ENCODE data around the gene TMEM138.

Gene TMEM138

DNA sequence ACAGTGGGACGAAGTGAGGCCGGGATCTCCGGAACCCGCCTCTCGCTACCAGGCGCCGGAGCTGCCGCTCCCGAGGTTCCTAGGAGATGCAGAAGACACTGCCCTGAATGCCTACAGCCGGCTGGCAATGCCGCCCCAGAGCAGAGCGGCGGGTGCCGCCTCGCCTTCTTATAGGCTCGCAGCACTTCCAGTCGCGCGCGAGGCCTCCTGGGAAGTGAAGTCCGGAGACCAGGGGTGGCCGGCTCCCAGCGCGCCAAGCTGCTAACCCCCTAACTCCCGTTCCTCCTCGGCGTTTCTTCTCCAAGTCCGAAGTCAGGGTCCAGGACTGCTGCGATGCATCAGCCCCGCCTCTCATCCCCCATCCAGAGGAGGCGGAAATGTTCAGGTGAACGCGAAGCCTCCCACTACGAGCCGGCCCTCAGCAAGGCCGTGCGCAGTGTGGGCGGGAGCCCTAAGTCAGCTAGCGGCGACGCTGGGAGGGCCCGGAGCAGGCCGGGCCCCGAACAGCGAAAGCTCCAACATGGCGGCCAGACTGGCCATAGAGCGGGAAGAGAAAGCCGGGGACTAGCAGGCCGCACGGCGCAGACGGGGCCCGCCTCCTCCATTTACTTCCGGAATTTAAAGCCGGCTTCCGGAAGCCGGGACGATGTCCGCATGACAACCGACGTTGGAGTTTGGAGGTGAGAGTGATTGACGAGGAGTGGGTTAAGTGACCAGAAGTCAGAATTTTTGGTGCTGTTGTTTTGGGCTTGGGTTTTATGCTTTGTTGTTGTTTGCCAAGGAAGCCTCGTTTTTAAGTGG is at the start of gene TMEM138, which contains the start of gene CYB561A3:
TSS of gene TMEM138 (plus strand) at position 634 of the 801 bp plus-strand sequence. CDS start 2,017 bp downstream, outside the sequence.
TSS of gene CYB561A3 (minus strand) at position 142 of the 801 bp plus-strand sequence. CDS start 5,169 bp downstream, outside the sequence.
- peak; percentile 87 for DNase-seq

DNA sequence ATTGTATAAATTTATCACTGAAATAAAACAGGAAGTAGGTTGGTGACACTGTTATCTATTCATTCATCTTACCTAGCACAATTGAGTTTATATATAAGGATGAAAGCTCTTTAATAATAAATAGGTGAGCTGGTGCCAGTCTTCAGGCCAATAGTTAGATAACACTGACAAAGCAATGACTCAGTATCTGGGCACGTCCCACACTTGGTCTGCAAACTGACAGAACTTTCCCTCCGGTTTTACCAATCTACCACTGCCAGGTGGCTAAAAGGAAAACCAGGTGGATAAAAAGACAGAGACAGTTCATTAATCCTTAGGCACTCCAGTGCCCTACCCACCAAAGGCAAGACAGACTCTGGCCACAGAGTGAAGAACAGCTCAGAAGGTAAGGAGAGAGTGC is 46.9 kb upstream of the TMEM138 start:
- no peak for DNase-seq

DNA sequence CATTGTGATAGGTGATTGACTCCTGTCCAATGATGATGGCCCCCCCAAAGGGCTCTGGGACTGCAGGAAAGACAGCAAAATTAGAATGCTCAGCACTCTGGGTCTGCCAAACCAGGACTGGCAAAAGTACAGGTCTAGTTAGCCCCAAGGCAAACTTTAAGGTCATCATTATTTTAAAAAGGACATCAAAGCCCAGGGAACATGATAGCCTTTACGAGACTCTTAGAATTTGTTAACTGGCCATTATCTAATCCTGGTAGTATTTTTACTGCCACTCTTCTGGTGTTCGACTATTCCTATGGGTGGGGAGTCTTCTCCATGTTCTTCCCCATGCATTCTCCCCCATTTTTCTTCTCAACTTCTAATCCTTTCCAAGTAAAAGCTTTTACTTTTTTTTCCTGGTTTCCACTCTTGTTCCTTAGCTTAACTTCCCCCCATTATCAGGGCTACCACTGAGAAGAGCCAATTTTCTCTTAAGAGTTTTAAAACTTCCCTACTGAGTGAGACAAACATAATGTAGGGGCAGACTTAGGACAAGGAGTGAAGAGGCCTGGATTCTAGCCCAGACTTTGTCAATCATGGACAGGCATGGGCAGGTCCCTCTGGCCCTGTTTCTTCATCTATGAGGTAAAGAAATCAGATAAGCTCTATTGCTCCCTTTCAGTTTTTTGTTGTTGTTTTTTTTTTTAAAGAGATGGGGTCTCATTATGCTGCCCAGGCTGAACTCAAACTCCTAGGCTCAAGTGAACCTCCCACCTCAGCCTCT is 36.3 kb upstream of the TMEM138 start:
- no peak for DNase-seq

DNA sequence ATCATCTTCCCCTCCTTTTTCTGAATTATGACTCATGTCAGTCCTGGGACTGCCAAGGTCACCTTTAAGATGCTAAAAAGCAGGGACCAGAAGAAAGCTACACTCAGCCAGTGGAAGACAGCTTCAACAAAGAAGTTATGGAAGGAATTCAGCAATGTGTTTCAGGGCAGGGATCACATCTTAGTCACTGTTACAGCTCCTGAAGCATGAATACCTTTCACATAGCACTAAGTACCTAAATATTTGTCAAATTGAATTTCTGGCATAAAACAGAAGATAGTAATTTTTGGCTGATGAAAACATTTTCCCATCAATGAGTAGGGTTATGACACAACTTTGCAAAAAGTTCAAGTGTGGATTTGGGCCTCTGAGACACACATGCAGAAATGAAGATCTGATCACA is 34.5 kb upstream of the TMEM138 start:
- DNase-seq: no peak

DNA sequence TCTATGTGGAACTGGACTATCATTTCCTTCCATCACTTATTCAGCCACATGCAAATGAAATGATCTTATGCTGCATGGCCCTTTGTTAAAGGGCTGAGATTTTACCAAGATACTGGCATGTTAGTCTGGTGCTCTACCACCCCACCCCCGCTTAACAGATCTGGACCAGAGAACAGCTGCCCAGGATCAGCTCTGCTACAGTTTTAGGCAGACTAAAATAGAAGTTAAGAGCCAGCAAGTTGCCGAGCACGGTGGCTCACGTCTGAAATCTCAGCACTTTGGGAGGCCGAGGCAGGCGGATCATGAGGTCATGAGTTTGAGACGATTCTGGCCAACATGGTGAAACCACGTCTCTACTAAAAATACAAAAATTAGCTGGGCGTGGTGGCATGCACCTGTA is 33.8 kb upstream of the TMEM138 start:
- DNase-seq: no peak

DNA sequence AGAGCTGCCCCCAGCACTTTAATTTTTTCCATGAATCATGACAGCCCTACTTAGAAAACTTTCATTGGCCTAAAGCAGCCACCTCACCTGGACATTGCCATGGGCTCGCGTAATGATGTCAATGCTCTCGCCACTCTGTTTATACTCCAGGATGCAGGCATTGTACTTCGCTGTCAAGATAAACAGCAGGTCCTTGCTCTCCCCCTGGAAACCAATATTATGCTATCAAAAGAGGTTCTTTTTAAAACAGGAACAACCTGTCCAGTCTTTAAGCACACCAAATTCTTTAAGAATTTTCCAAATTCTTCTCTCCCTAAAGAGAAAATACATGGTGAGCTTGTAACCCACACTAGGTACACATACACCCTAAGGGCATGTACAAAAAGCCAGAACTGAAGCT is 32.3 kb upstream of the TMEM138 start:
- no peak for DNase-seq

DNA sequence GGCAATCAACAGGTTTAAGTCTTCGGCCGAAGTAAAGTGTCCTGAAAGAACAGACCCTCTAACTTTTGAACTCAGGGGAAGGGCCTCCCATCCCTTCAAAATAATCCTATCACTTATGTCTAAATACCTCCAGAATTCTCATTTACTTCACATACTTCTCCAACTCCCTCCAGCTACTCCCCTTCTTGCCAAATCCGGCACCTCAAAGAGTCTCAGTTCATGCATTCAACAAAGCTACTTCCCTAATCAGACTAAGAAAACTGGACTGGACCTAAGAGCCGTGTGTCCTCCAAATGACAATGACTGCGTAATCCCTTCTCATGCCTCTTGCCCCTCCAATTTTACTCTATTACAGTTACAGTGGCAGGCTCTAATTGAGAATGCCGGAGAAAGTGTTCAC is 30.5 kb upstream of the TMEM138 start:
- no peak for DNase-seq

DNA sequence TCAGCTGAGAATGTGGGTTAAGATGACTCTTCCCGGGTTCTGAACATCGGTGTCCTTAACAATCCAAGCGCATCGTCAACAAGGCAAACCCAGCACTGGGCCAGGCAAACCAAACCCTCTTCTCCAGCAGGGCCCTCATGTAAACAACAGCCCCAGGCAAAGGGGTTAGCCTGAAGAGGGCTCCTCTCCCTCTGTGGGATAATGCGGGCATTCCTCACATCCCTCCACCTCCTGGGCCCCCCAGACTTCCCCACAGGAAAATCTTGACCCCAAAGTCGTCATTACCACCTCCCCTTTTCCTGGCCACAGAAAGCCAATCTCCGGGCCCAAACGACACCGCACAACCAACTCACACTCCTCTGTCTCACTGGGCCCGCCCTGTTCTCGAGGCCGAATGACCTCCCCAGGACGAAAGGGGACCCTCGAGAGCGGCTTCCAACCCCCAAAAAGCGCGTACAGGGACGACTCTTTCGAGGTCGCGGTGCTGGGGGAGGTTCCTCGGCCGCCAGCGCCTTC is 29.8 kb upstream of the TMEM138 start:
- no peak for DNase-seq

DNA sequence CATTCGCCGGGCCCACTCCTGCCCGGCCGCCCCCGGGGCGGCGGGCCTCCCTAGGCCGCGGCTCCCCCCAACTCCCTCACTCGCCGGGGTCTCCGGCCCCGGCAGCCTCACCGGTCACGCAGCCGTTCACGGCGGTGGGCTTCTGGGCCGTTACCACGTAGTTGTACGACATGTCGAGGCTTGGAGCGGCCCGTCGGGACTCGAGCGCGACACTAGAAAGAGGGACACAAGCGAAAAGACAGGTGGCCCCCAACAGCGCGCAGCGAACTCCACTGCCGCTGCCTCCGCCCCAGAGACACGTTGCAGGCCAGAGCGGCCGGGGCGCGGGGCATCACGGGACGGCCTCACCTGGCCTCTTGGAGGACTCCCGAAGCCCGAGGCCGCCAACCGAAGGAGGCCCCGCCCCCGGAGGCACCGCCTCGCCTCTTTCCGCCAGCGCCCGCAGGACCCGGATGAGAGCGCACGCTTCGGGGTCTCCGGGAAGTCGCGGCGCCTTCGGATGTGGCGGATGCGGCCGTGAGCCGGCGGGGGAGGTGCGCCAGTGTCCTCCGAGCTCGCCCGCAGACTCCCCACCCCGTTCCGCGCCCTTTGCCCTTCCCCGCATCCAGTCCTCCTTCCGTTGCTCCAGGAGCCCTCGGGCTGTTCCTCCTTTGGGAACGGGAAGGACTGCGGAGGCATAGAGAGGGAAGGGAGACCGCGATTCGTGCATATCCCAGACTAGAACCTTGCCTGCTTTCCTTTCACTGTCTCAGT is 29.2 kb upstream of the TMEM138 start, which contains the start of the genes DDB1 and TKFC:
TSS of gene DDB1 (minus strand) at position 309 of the 753 bp plus-strand sequence. CDS start at position 172, 137 bp downstream.
TSS of gene TKFC (plus strand) at position 432 of the 753 bp plus-strand sequence. CDS start 1,501 bp downstream, outside the sequence.
- DNase-seq: peak; percentile 95

DNA sequence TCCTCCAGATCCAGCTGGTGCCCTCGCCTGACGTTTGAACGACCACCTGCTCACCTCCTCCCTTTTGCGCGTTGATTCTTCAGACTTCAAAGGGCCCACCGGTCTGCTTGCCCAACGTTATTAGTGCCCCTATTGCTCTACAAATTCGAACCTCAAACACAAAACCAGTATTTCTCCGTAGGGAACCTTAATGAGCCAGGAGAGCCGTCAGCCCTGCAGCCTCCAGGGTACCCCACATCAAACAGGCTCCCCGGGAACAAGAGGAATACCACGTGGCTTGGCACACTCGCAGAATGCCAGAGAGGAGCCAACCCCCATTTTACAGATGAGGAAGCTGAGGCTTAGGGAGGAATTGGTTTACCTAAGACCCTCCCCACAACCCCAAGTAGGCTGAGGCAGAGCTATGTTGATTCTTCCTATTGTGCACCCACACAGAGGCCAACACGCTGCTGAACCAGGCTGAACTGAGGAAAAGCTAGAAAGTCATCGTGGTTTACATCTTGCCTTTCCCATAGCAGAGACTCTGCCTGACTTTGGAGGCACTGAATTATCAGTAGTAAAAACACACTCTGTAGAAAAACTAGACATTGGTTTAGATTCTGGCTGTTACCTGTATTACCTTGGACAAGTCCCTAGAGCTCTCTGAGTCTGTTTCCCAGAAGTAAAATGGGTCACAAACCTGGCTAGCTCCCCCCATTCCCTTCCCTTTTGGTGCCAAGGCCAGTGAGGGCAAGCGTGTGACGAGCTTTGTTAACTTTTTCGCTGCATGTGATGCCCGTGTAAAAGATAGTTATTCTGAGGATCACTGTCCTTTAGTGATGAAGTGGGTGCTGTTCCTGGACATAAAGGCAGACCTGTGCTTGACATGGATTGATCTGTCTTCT is 28.4 kb upstream of the TMEM138 start:
- peak; percentile 47 for DNase-seq

DNA sequence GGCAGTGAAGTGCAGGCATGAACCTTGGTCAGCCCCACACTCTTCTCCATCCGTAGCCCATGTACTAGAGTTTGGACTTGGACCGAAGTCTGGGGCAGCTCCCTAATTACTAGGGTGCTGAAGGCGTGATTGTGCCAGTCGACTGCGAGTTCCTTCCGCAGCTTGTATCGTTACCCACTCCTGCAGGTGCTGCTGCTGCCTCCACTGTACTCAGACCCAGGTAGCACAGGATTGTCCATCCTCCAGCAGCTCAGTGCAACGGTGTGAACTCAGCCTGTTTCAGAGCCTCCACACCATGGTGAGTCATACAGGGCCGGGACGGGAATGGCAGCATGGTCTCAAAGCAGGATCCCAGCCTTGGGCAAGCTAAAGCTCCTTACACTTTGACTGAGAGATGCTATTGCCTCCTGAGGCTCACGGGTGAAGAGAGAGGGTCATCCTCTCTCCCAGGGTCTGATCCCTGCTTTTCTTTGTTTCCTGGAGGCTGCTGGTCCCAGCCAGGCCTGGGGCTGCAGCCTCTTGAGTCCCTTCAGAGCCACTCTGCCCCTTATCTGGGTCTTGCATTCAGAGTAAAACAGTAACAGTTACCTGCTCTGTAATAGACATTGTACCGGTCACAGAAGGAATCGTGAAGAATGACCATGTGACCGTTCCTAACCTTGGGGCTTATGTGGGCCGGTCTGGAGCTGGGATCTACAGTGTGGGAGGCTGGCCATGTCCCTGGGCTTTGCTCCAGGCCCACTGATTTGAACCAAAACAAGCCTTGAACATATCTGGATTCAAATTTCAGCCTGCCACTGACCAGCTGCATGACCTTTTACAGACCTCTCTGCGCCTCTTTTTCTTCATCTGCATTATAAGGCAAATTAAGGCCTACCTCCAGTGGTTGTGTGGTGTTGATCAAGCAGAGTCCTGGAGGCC is 27.5 kb upstream of the TMEM138 start:
- DNase-seq: no peak

DNA sequence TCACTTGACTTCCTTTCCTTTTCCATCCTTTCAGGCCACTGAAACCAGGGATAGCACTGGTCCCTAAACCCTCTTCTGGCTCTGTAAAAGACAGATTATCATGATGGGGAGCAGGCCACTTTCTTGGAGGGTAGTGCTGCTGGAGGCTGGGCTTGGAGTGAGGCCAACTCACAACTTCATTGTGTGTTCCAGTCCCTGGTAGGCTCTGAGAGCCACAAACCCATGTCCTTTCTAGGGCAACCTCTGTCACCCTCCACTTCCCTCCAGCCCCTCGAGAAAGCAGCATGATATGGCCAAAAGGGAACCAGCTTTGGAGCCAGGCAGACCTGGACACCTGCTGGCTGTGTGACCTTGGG is 26.8 kb upstream of the TMEM138 start:
- DNase-seq: no peak

GRCh38 chr11:61336171-61336935 is 25.8 kb upstream of the TMEM138 start:
- DNase-seq: peak; percentile 65

GRCh38 chr11:61337706-61338470 is 24.3 kb upstream of the TMEM138 start:
- no peak for DNase-seq

DNA sequence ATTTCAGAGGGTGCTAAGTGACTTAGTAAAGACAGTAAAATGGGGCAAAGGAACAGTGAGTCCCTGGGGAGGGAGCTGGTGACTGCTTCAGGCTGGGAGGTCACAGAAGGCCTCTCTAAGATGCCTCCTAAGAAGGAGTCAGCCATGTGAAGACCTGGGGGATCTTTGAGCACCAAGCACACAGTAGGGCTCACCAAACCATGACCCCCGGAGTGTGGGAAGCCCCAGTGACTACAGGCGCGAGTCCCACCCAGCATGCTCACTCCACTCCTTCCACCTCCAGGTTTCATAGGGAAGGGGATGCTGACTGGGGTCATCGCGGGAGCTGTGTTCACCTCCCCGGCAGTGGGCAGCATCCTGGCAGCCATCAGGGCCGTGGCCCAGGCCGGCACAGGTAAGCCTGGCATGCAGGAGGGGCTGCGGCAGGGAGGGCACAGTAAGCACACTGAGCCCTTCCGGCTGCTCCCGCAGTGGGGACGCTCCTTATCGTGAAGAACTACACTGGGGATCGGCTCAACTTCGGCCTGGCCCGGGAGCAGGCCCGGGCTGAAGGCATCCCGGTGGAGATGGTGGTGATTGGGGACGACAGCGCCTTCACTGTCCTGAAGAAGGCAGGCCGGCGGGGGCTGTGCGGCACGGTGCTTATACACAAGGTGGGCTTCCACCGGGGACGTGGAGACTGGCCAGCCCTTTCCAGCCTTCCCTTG is 23.2 kb upstream of the TMEM138 start:
- no peak for DNase-seq

DNA sequence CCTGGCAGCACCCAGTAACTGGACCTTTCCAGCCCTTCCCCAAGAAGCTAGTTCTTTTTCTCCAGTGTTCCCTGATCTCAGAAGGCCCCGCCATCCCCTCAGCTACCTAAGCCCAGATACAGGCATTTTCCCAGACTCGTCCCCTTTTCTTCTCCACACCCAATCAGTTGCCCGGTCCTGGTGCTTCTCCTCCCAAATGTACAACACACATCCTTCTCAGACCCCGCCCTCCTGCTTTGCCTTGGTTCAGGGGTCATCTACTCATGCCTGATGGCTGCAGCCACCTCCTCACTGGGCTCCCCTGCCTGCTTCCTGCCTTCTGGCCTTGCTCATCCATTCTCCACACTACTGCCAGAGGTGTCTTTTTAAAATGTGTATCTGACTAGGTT is 22.7 kb upstream of the TMEM138 start:
- no peak for DNase-seq

DNA sequence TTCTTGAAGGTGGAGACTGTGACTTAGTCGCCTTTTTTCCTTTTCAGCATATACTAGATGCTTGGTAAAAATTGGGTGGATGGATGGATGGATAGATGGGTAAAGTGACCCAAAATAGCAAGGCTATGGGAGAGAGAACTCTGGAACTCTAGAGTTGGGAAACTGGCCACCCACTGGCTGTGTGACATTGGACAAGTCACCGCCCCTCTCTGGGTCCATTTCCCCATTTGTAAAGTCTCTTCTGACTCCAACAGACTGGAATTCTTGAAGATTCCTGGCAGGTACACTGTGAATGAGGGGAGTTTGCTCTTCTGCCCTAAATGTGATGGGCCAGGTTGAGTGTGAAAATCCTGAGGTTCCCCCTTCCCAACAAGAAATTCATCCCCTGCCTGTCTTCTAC is 21.2 kb upstream of the TMEM138 start:
- no peak for DNase-seq

DNA sequence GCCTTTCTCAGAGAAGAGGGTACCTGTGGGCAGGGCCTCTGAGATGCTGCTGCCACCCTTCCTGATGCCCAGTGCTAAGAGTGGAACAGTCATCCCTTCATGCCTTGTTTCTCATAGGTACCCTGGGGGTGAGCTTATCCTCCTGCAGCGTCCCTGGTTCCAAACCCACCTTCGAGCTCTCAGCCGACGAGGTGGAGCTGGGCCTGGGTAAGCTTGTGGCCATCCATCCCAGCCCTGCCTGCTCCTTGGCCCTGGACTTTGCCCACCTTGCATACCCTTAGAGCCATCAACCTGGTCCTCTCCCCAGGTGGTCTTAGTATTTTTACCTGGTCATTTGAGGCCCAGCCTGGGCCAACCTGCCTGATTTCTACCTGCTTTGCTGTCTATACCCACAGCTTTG is 20.5 kb upstream of the TMEM138 start:
- no peak for DNase-seq
